HuH-7.5 (cell line): ENCODE measurements around the gene MAPRE3.

Experiments used
- DNase-seq: peaks from one replicate; pipeline ENCODE4 v3.0.0; 2011; ENCODE audit warnings: low spot score

MAPRE3 gene

GRCh38 chr2:27016801-27017325, 46.4 kb downstream of the MAPRE3 start:
- peak; percentile 48 for DNase-seq

GRCh38 chr2:27018142-27018541, 47.7 kb downstream of the MAPRE3 start:
- DNase-seq = no peak

- DNase-seq = no peak
These were observed 49.0 kb downstream of the MAPRE3 start for GRCh38 chr2:27019459-27019858.

GRCh38 chr2:27019931-27020855, 49.8 kb downstream of the MAPRE3 start:
- no peak for DNase-seq

GRCh38 chr2:27021253-27022049, 51.0 kb downstream of the MAPRE3 start:
- no peak for DNase-seq

- DNase-seq = no peak
These were observed 53.3 kb downstream of the MAPRE3 start for GRCh38 chr2:27023740-27024139.

GRCh38 chr2:27024188-27024587, 53.8 kb downstream of the MAPRE3 start:
- DNase-seq = no peak

GRCh38 chr2:27024812-27025211, 54.4 kb downstream of the MAPRE3 start:
- no peak for DNase-seq

GRCh38 chr2:27025281-27025800, 54.9 kb downstream of the MAPRE3 start:
- DNase-seq = no peak

- no peak for DNase-seq
These were observed 55.7 kb downstream of the MAPRE3 start for GRCh38 chr2:27025861-27026851.

GRCh38 chr2:27027211-27027651, 56.8 kb downstream of the MAPRE3 start:
- no peak for DNase-seq

GRCh38 chr2:27029051-27029450, 58.6 kb downstream of the MAPRE3 start:
- no peak for DNase-seq

- DNase-seq = peak; percentile 92
These were observed 62.2 kb downstream of the MAPRE3 start, which contains the start of gene TMEM214 for GRCh38 chr2:27032495-27033252. TMEM214 (plus strand) TSS chr2:27032965; CDS start chr2:27033016, 51 bp downstream.

GRCh38 chr2:27033253-27033852, 62.9 kb downstream of the MAPRE3 start:
- no peak for DNase-seq

GRCh38 chr2:27038012-27038411, 67.6 kb downstream of the MAPRE3 start:
- DNase-seq = no peak

- no peak for DNase-seq
These were observed 68.3 kb downstream of the MAPRE3 start for GRCh38 chr2:27038631-27039339.

GRCh38 chr2:27039426-27039825, 69.0 kb downstream of the MAPRE3 start:
- DNase-seq = no peak

- no peak for DNase-seq
These were observed 69.4 kb downstream of the MAPRE3 start for GRCh38 chr2:27039871-27040270.

GRCh38 chr2:27040282-27040681, 69.8 kb downstream of the MAPRE3 start:
- DNase-seq = no peak
